OCI-LY7 (cell line): Measurements from ENCODE around the gene OLFML3. TPM values are rescaled to one million over a fixed set of nuclear protein-coding genes. Genes with fewer than 3 reads are reported as not detected.

Experiments
- BruUV-seq: library from RNA; stranded (reverse); fragments of 400-500 nt; replicated peaks from 2 replicates; lab custom pipeline; 2021; lab: Mats Ljungman, UMichigan
- CTCF ChIA-PET: fragments of 300-600 bp; sonication (Branson Sonifier 250); formaldehyde crosslinking; loops from one replicate; lab custom pipeline; 2022; ENCODE audit warnings: antibody characterized with exemption; ENCODE audit not compliant: unreplicated experiment; lab: Charles Lee
- POLR2A ChIA-PET: fragments of 300-600 bp; sonication (Branson Sonifier 250); formaldehyde crosslinking; loops from one replicate; lab custom pipeline; 2022; ENCODE audit warnings: antibody characterized with exemption; lab: Charles Lee
- DNase-seq: peaks from one replicate; pipeline ENCODE4 v3.0.0-alpha.2; 2015; ENCODE audit warnings: low spot score
- H2AFZ ChIP-seq: fragments of 200-600 bp; sonication (generic), shearing (Covaris generic); 2 replicates; pipeline ENCODE4 v1.6.1; 2014; ENCODE audit warnings: mild to moderate bottlenecking, antibody characterized with exemption, low read length, moderate library complexity
- H3K27ac ChIP-seq: fragments of 200-600 bp; sonication (generic); 2 replicates; pipeline ENCODE4 v1.5.1; 2014; ENCODE audit warnings: mixed run types, low read depth, mild to moderate bottlenecking, moderate library complexity, low read length, inconsistent platforms; ENCODE audit not compliant: poor library complexity, severe bottlenecking
- H3K36me3 ChIP-seq: fragments of 200-600 bp; sonication (generic); 2 replicates; pipeline ENCODE4 v1.6.1; 2014; ENCODE audit warnings: mild to moderate bottlenecking, antibody characterized with exemption, low read length, moderate library complexity, mixed read lengths; ENCODE audit not compliant: insufficient read depth
- H3K4me1 ChIP-seq: fragments of 200-600 bp; sonication (generic); 2 replicates; pipeline ENCODE4 v1.5.1; 2014; ENCODE audit warnings: mild to moderate bottlenecking, low read length; ENCODE audit not compliant: insufficient read depth, poor library complexity, severe bottlenecking
- H3K4me2 ChIP-seq: fragments of 200-600 bp; sonication (generic); 2 replicates; pipeline ENCODE4 v1.6.1; 2014; ENCODE audit warnings: mild to moderate bottlenecking, low read length
- H3K4me3 ChIP-seq: fragments of 200-600 bp; sonication (generic); 2 replicates; pipeline ENCODE4 v1.5.1; 2014; ENCODE audit warnings: mild to moderate bottlenecking, low read depth, low read length; ENCODE audit not compliant: poor library complexity, severe bottlenecking
- H3K79me2 ChIP-seq: fragments of 200-600 bp; sonication (generic); 2 replicates; pipeline ENCODE4 v1.6.1; 2016; ENCODE audit warnings: low read depth, mild to moderate bottlenecking, low read length, moderate library complexity, mixed read lengths; ENCODE audit not compliant: insufficient read depth
- H3K9me2 ChIP-seq: fragments of 200-600 bp; sonication (generic); 2 replicates; pipeline ENCODE4 v1.6.1; 2016; ENCODE audit warnings: mild to moderate bottlenecking, low read length, mixed read lengths; ENCODE audit not compliant: insufficient read depth
- H3K9me3 ChIP-seq: fragments of 200-600 bp; sonication (generic); 2 replicates; pipeline ENCODE4 v1.6.1; 2014; ENCODE audit warnings: mild to moderate bottlenecking, mixed run types, low read length, mixed read lengths
- H4K20me1 ChIP-seq: fragments of 200-600 bp; sonication (generic); 2 replicates; pipeline ENCODE4 v1.6.1; 2014; ENCODE audit warnings: mild to moderate bottlenecking, antibody characterized with exemption, low read length, moderate library complexity, mixed read lengths; ENCODE audit not compliant: insufficient read depth
- CTCF ChIP-seq: fragments of 200-600 bp; sonication (generic); conservative IDR thresholded peaks from 2 replicates; pipeline ENCODE4 v1.5.1; 2014; ENCODE audit warnings: mild to moderate bottlenecking, antibody characterized with exemption, low read length, moderate library complexity, mixed read lengths
- EZH2phosphoT487 ChIP-seq: fragments of 200-600 bp; sonication (generic); IDR thresholded peaks from 2 replicates; pipeline ENCODE4 v1.6.1; 2018; ENCODE audit warnings: low read depth, borderline replicate concordance, mild to moderate bottlenecking, mixed run types, antibody characterized with exemption, low read length, moderate library complexity, mixed read lengths
- intact Hi-C: fragments of 100-400 bp; cut with micrococcal nuclease; formaldehyde crosslinking; loops from one replicate; pipeline ENCODE4 v1.10.0; 2022; ENCODE audit not compliant: unreplicated experiment
- total RNA-seq, 2 experiments: library from RNA; depleted of rRNA in 1 of 2; stranded (reverse); fragments of >200 nt in 1 of 2; shearing (Covaris generic) in 1 of 2; gene quantifications; 2 replicates each; pipeline ENCODE4 v1.2.3, GENCODE V29; 2014 to 2022

OLFML3 gene
- total RNA-seq, 2 experiments from 2014 or later, result 0.34 to 0.44 TPM

GRCh38 chr1:113942527-113942926 lies 36.7 kb upstream of the OLFML3 start:
- intact Hi-C loops, result loop anchor here (10.0 kb wide), 2 partner anchors 812 to 988 kb away; partner anchors contain the start of genes CSDE1 and SLC16A1
- TSS peak; percentile 21 for BruUV-seq
- no peak for TF ChIP-seq EZH2phosphoT487
- no peak for TF ChIP-seq CTCF
- Histone ChIP-seq H3K79me2 (peaks cover 96% of the 10 kb centered on the region), H3K4me3 (no peak overlapping the region), H3K4me1 (peaks cover 82% of the 10 kb centered on the region), H3K27ac (no peak overlapping the region), H3K36me3 (peaks cover 44% of the 10 kb centered on the region), H2AFZ (no peak overlapping the region), H4K20me1 (no peaks in the 10 kb centered on the region; the same call in 1 of the 2 replicates), H3K9me2 (no peaks in the 10 kb centered on the region), H3K9me3 (peaks cover 21% of the 10 kb centered on the region; the same call in 1 of the 2 replicates), H3K4me2 (no peak overlapping the region)
- ChIA-PET CTCF (no interaction called here), POLR2A (interaction anchor here (0.6 to 1.2 kb wide), 4 partner anchors 16 to 756 kb away, joined by 3 to 4 read pairs (median 3); no protein-coding TSS in a partner anchor)
- DNase-seq, result no peak

- peaks cover 44% of the 10 kb centered on the region for H3K36me3 ChIP-seq
- no peak overlapping the region for H3K4me2 ChIP-seq
- H3K4me1 ChIP-seq, result peaks cover 82% of the 10 kb centered on the region
- H3K9me2 ChIP-seq, result no peaks in the 10 kb centered on the region
- no peak for TF ChIP-seq EZH2phosphoT487
- TF ChIP-seq CTCF, result no peak
- peaks cover 21% of the 10 kb centered on the region; the same call in 1 of the 2 replicates for H3K9me3 ChIP-seq
- no peak for DNase-seq
- peaks cover 96% of the 10 kb centered on the region for H3K79me2 ChIP-seq
- intact Hi-C loops, result loop anchor here (10.0 kb wide), 2 partner anchors 812 to 988 kb away; partner anchors contain the start of genes CSDE1 and SLC16A1
- no peak overlapping the region for H2AFZ ChIP-seq
- no TSS peak for BruUV-seq
- ChIA-PET CTCF (no interaction called here), POLR2A (interaction anchor here (0.6 to 1.2 kb wide), 5 partner anchors 17 to 755 kb away, joined by 3 to 6 read pairs (median 3); no protein-coding TSS in a partner anchor)
- no peak overlapping the region for H3K27ac ChIP-seq
- H3K4me3 ChIP-seq, result no peak overlapping the region
- H4K20me1 ChIP-seq, result no peaks in the 10 kb centered on the region; the same call in 1 of the 2 replicates
Observed at GRCh38 chr1:113943028-113943811, 36.1 kb upstream of the OLFML3 start.
